OCI-LY7 (cell line): Measurements from ENCODE around the gene BLMH. TPM values are rescaled to one million over a fixed set of nuclear protein-coding genes. Genes with fewer than 3 reads are reported as not detected.

Source experiments
- BruUV-seq: library from RNA; stranded (reverse); fragments of 400-500 nt; replicated peaks from 2 replicates; lab custom pipeline; 2021; lab: Mats Ljungman, UMichigan
- CTCF ChIA-PET: fragments of 300-600 bp; sonication (Branson Sonifier 250); formaldehyde crosslinking; loops from one replicate; lab custom pipeline; 2022; ENCODE audit warnings: antibody characterized with exemption; ENCODE audit not compliant: unreplicated experiment; lab: Charles Lee
- POLR2A ChIA-PET: fragments of 300-600 bp; sonication (Branson Sonifier 250); formaldehyde crosslinking; loops from one replicate; lab custom pipeline; 2022; ENCODE audit warnings: antibody characterized with exemption; lab: Charles Lee
- DNase-seq: peaks from one replicate; pipeline ENCODE4 v3.0.0-alpha.2; 2015; ENCODE audit warnings: low spot score
- H2AFZ ChIP-seq: fragments of 200-600 bp; sonication (generic), shearing (Covaris generic); 2 replicates; pipeline ENCODE4 v1.6.1; 2014; ENCODE audit warnings: mild to moderate bottlenecking, antibody characterized with exemption, low read length, moderate library complexity
- H3K27ac ChIP-seq: fragments of 200-600 bp; sonication (generic); 2 replicates; pipeline ENCODE4 v1.5.1; 2014; ENCODE audit warnings: mixed run types, low read depth, mild to moderate bottlenecking, moderate library complexity, low read length, inconsistent platforms; ENCODE audit not compliant: poor library complexity, severe bottlenecking
- H3K36me3 ChIP-seq: fragments of 200-600 bp; sonication (generic); 2 replicates; pipeline ENCODE4 v1.6.1; 2014; ENCODE audit warnings: mild to moderate bottlenecking, antibody characterized with exemption, low read length, moderate library complexity, mixed read lengths; ENCODE audit not compliant: insufficient read depth
- H3K4me1 ChIP-seq: fragments of 200-600 bp; sonication (generic); 2 replicates; pipeline ENCODE4 v1.5.1; 2014; ENCODE audit warnings: mild to moderate bottlenecking, low read length; ENCODE audit not compliant: insufficient read depth, poor library complexity, severe bottlenecking
- H3K4me2 ChIP-seq: fragments of 200-600 bp; sonication (generic); 2 replicates; pipeline ENCODE4 v1.6.1; 2014; ENCODE audit warnings: mild to moderate bottlenecking, low read length
- H3K4me3 ChIP-seq: fragments of 200-600 bp; sonication (generic); 2 replicates; pipeline ENCODE4 v1.5.1; 2014; ENCODE audit warnings: mild to moderate bottlenecking, low read depth, low read length; ENCODE audit not compliant: poor library complexity, severe bottlenecking
- H3K79me2 ChIP-seq: fragments of 200-600 bp; sonication (generic); 2 replicates; pipeline ENCODE4 v1.6.1; 2016; ENCODE audit warnings: low read depth, mild to moderate bottlenecking, low read length, moderate library complexity, mixed read lengths; ENCODE audit not compliant: insufficient read depth
- H3K9me2 ChIP-seq: fragments of 200-600 bp; sonication (generic); 2 replicates; pipeline ENCODE4 v1.6.1; 2016; ENCODE audit warnings: mild to moderate bottlenecking, low read length, mixed read lengths; ENCODE audit not compliant: insufficient read depth
- H3K9me3 ChIP-seq: fragments of 200-600 bp; sonication (generic); 2 replicates; pipeline ENCODE4 v1.6.1; 2014; ENCODE audit warnings: mild to moderate bottlenecking, mixed run types, low read length, mixed read lengths
- H4K20me1 ChIP-seq: fragments of 200-600 bp; sonication (generic); 2 replicates; pipeline ENCODE4 v1.6.1; 2014; ENCODE audit warnings: mild to moderate bottlenecking, antibody characterized with exemption, low read length, moderate library complexity, mixed read lengths; ENCODE audit not compliant: insufficient read depth
- EZH2phosphoT487 ChIP-seq: fragments of 200-600 bp; sonication (generic); IDR thresholded peaks from 2 replicates; pipeline ENCODE4 v1.6.1; 2018; ENCODE audit warnings: low read depth, borderline replicate concordance, mild to moderate bottlenecking, mixed run types, antibody characterized with exemption, low read length, moderate library complexity, mixed read lengths
- intact Hi-C: fragments of 100-400 bp; cut with micrococcal nuclease; formaldehyde crosslinking; loops from one replicate; pipeline ENCODE4 v1.10.0; 2022; ENCODE audit not compliant: unreplicated experiment
- total RNA-seq, 2 experiments: library from RNA; depleted of rRNA in 1 of 2; stranded (reverse); fragments of >200 nt in 1 of 2; shearing (Covaris generic) in 1 of 2; gene quantifications; 2 replicates each; pipeline ENCODE4 v1.2.3, GENCODE V29; 2014 to 2022
- TF ChIP-seq, protein P1 (sequence below): fragments of 200-600 bp; sonication (generic); conservative IDR thresholded peaks from 2 replicates; pipeline ENCODE4 v1.5.1; 2014; ENCODE audit warnings: mild to moderate bottlenecking, antibody characterized with exemption, low read length, moderate library complexity, mixed read lengths

The BLMH gene
- total RNA-seq, 2 experiments from 2014 or later: 35.0 to 65.7 TPM

GRCh38 chr17:30300818-30301217, 9.1 kb upstream of the BLMH start:
- no TSS peak for BruUV-seq
- peak overlapping the region; percentile 10; the same call in 1 of the 2 replicates for H2AFZ ChIP-seq
- POLR2A ChIA-PET: no interaction called here
- intact Hi-C loops: no loop called here
- H3K4me3 ChIP-seq: no peak overlapping the region
- H3K36me3 ChIP-seq: no peaks in the 10 kb centered on the region
- peaks cover 17% of the 10 kb centered on the region; the same call in 1 of the 2 replicates for H3K9me3 ChIP-seq
- DNase-seq: peak; percentile 55
- H3K27ac ChIP-seq: peak overlapping the region; percentile 13
- no peak for TF ChIP-seq EZH2phosphoT487
- TF ChIP-seq, protein P1, sequence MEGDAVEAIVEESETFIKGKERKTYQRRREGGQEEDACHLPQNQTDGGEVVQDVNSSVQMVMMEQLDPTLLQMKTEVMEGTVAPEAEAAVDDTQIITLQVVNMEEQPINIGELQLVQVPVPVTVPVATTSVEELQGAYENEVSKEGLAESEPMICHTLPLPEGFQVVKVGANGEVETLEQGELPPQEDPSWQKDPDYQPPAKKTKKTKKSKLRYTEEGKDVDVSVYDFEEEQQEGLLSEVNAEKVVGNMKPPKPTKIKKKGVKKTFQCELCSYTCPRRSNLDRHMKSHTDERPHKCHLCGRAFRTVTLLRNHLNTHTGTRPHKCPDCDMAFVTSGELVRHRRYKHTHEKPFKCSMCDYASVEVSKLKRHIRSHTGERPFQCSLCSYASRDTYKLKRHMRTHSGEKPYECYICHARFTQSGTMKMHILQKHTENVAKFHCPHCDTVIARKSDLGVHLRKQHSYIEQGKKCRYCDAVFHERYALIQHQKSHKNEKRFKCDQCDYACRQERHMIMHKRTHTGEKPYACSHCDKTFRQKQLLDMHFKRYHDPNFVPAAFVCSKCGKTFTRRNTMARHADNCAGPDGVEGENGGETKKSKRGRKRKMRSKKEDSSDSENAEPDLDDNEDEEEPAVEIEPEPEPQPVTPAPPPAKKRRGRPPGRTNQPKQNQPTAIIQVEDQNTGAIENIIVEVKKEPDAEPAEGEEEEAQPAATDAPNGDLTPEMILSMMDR: no peak
- H3K4me1 ChIP-seq: peaks cover 17% of the 10 kb centered on the region
- H4K20me1 ChIP-seq: no peaks in the 10 kb centered on the region
- H3K79me2 ChIP-seq: no peaks in the 10 kb centered on the region
- CTCF ChIA-PET: no interaction called here
- H3K4me2 ChIP-seq: peak overlapping the region; percentile 44
- H3K9me2 ChIP-seq: no peaks in the 10 kb centered on the region

DNA sequence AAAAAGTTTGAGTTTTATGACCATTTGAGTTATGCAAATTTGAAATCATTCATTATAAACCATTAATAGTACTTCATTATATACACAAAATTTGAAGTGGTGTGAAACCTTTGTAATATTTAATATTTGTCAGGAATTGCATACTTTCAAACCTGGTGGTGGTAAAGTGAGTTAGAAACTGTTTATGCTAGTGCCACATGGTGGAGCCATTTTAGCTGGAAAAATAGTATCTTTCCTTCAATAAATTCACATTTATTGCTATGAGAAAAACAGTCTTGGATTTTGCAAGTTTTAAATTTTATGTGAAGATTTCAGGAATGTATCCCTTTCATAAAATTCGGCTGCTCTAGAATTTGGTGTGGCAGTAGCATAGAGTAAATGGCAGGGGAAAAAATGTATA, 7.3 kb upstream of the BLMH start:
- intact Hi-C loops: loop anchor here (2.0 kb wide), 1 partner anchor 38 kb away; no protein-coding TSS in a partner anchor

DNA sequence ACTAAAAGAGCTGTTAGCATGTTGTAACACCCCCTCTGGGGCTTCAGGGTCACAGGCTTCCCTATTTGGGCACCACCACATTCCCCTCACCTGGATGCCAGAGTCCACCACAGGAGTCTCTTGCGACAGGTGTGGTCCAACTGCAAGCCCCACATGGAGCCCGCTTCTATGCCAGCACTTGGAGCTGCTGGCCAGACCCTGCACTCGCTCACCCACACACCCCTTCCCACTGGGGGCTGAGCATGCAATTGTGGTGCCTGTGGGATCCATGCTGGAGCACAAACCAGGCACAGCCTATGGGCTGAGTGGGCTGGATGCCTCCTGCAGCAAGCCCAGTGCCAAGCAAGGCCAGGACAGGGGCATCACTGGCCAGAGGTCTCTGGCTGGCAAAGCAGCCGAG, 6.0 kb upstream of the BLMH start:
- Histone ChIP-seq H3K36me3 (no peaks in the 10 kb centered on the region), H2AFZ (no peak overlapping the region), H3K79me2 (no peaks in the 10 kb centered on the region), H3K9me2 (no peaks in the 10 kb centered on the region), H3K9me3 (peaks cover 17% of the 10 kb centered on the region; the same call in 1 of the 2 replicates), H3K27ac (no peak overlapping the region), H3K4me3 (no peak overlapping the region), H3K4me1 (peaks cover 19% of the 10 kb centered on the region), H3K4me2 (no peak overlapping the region), H4K20me1 (no peaks in the 10 kb centered on the region)
- BruUV-seq: no TSS peak
- POLR2A ChIA-PET: no interaction called here
- no peak for DNase-seq
- intact Hi-C loops: loop anchor here (2.0 kb wide), 1 partner anchor 39 kb away; no protein-coding TSS in a partner anchor
- CTCF ChIA-PET: no interaction called here
- TF ChIP-seq EZH2phosphoT487: no peak
- TF ChIP-seq, protein P1: no peak

More for the DNA sequence above, 7.3 kb upstream of the BLMH start:
- DNase-seq: peak; percentile 11
- no TSS peak for BruUV-seq
- TF ChIP-seq, protein P1: peak; percentile 74
- TF ChIP-seq EZH2phosphoT487: no peak
- Histone ChIP-seq H3K9me3 (peaks cover 17% of the 10 kb centered on the region; the same call in 1 of the 2 replicates), H3K4me3 (no peak overlapping the region), H2AFZ (no peak overlapping the region), H4K20me1 (no peaks in the 10 kb centered on the region), H3K4me2 (no peak overlapping the region), H3K4me1 (peaks cover 17% of the 10 kb centered on the region), H3K79me2 (no peaks in the 10 kb centered on the region), H3K9me2 (no peaks in the 10 kb centered on the region), H3K36me3 (no peaks in the 10 kb centered on the region), H3K27ac (no peak overlapping the region)
- CTCF ChIA-PET: no interaction called here
- POLR2A ChIA-PET: no interaction called here
